Fibroblast of skin of right quadriceps (primary cell): ENCODE data around the gene ARFGEF3.

ENCODE experiments used
- DNase-seq: peaks from one replicate; pipeline ENCODE4 v3.0.0-alpha.2; 2013

The ARFGEF3 gene

DNA sequence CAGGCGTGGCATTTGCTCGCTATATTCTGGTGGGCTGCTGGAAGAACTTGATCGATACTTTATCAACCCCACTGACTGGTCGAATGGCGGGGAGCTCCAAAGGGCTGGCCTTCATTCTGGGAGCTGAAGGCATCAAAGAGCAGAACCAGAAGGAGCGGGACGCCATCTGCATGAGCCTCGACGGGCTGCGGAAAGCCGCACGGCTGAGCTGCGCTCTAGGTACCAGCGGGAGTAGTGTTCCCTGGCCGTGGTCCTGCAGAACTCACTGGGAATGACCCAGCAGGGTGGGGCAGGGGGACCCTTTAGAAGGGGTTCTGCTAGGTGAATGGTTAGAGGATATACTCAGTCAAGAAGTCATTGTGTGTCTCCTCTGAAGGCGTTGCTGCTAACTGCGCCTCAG is 125.0 kb downstream of the ARFGEF3 start:
- no peak for DNase-seq

DNA sequence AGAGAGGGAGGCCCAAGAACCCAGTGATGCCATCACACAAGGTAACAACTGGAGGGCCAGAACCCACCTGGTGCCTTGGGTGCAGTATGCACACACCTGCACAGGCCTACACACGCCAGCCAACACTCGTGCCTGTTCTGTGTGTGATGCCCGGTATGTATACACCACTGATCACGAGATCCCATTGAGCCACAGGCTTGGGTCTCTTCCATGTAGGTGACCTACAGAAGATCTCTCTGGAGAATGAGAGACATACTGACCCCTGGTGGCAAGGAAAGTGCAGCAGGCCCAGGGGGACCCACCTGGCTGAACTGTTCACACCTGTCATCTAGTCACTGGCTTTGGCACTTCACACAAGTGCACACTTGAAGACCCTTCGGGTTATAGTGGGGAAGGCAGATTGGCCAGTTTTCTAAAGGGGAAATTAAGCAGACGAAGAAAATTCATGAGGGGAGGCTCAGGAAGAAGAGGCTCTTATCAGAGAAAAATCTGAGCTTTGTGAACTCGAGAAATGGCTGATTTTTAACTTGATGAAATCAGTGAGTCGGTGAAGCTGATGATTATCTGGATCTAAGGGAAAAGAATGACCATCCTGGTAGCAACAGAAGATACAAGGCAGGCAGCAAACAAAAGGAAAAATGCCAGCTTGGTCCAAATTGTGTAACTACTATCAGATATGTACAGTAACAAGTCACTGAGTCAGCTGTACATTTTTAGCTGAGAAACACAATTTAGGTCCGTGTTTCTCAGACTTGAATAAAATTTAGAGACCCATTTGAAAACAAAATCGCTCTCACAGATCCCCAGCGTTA is 125.6 kb downstream of the ARFGEF3 start:
- DNase-seq = no peak

- DNase-seq = peak; percentile 79
Measured at GRCh38 chr6:138288428-138289085, 126.8 kb downstream of the ARFGEF3 start.

DNA sequence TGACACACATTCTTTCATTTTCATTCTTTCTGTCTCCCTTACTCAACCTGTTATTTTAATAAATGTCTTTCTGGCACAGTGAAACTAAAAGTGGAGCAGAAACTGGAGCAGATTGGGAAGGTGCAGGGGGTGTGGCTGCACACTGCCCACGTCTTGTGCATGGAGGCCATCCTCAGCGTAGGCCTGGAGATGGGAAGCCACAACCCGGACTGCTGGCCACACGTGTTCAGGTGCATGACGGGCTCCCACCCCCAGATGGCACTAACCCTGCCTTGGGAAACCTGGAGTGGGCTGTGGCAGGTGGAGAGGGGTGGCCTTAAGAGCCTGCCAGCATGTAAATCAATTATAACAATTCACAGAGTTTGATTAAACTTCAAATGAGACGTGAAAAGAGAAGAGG is 128.0 kb downstream of the ARFGEF3 start:
- no peak for DNase-seq

DNA sequence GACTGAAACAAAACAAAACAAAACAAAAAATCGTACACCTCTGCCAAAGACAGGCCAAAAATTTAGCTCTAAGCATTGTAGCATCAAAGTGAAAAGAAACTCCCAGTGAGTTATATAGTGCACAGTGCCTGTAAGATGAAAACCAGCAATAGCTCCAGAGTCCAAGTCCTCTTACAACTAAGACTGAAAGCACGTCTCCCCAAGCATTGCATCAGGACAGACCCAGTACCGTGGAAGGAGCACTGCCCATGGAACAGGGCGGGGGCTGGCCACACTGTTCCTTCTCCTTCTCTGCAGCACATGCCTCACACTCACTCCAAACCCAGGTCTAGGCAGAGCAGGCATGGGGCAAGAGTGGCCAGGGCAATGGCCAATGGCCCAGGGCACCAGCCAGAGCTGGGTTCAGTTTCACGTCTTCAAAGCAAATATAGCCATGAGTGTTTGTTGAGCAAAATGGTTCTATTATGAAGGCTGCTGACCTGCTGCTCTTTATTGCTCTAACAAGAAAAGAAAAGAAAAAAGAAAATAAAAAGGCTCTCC is 128.8 kb downstream of the ARFGEF3 start:
- no peak for DNase-seq

GRCh38 chr6:138291036-138291848 is 129.5 kb downstream of the ARFGEF3 start:
- no peak for DNase-seq

DNA sequence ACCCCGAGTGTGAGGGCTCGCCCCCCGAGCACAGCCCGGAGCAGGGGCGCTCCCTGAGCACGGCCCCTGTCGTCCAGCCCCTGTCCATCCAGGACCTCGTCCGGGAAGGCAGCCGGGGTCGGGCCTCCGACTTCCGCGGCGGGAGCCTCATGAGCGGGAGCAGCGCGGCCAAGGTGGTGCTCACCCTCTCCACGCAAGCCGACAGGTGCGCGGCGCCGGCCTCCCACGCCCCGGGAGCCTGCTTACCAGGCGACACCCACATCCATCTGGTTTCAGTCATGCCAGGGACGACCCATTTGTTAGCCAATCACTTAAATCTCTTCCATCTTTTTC is 130.1 kb downstream of the ARFGEF3 start:
- DNase-seq = no peak

- DNase-seq = no peak
Measured at GRCh38 chr6:138292482-138292881, 130.7 kb downstream of the ARFGEF3 start.

DNA sequence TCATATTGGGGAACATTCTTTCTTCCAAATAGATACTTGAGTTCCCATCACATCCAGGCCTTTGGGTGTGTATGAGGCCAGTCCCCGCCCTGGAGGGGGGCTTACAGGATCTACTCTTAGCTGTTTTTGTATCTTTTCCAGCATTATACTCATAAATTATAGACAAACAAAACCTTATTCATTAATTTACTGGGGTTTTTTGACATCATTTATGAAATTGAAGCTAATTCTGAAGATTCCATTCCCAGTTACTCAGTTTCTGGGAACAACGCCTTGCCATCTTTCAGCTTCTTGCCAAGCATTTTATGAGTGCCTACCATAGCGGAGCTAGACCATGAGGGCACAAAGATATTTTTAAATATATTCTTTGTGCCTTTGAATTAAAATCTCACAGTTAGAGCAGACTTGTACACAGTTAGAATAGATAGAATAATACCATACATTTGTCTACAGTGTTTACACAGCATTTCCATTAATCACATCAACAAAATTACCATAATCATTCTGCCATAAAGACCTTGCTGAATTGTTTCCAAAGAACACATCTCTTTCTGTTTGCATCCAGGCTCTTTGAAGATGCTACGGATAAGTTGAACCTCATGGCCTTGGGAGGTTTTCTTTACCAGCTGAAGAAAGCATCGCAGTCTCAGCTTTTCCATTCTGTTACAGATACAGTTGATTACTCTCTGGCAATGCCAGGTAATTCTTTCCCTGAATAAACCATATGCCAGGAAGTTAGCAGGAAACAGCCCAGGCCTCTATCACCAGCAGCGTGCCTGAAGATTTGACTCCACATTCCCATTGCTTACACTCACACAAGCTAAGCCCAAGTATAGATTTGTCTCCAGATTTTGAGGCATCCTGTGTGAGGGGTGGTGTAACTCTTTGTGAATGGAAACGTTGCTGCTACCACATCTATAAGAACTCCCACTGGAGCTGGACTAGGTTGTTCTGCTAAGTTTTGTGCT is 132.0 kb downstream of the ARFGEF3 start:
- no peak for DNase-seq

DNA sequence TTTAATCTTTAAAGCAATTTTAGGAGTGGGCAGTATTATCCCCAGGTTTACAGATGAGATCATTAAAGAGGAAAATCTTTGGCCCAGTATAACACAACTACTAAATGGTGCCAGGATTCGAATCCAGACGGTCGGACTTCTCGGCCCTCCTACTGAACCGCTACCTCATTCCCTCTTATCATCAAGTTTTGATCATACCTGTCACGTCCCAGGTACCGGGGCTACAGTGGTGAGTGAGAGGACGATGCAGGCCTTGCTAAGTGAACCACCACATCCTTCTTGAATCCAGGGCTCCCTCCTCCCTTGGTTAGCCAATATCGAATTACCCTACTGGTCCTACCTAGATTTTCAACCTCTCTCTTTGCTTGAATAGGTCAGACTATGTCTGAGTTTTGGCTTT is 134.6 kb downstream of the ARFGEF3 start:
- no peak for DNase-seq

GRCh38 chr6:138296786-138297185 is 135.0 kb downstream of the ARFGEF3 start:
- no peak for DNase-seq

DNA sequence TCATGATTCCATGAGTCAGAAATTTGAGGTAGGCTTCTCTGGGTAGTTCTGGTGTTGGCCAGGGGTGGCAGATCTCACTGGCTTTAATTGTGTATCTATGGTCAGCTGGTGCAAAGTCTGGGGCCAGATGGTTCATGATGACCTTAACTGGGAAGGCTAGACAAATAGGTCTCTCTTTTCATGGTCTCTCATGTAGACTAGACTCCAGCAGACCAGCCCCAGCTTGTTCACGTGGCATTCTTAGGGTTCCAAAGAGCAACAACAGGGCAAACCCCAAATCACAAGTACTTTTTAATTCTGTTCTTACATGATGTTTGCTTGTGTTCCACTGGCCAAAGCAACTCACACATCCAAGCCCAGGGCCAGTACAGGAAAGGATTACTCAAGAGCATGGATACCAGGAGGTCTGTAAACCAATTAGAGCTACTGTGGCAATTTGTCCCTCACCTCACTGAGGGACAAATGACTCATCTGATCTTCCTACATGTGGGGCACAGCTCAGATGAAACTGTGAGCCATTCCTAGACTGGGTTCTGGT is 136.1 kb downstream of the ARFGEF3 start:
- DNase-seq = no peak

DNA sequence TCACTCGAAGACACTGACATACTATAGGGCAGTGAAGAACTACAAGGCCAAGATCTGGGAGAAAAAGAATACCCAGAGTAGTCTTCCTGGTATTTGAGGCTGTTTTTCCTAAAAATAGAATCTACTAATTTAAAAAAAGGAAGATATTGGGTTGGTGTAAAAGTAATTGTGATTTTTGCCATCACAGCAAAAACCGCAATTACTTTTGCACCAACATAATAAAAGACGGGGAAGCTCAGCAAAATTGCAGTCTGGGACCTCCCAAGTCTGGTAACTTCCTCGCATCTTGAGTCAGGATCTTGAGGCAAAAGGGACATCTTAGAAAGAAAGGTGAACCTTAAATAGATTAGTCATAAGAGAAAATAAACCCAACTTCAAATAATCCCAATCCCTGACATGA is 138.7 kb downstream of the ARFGEF3 start:
- DNase-seq = no peak

DNA sequence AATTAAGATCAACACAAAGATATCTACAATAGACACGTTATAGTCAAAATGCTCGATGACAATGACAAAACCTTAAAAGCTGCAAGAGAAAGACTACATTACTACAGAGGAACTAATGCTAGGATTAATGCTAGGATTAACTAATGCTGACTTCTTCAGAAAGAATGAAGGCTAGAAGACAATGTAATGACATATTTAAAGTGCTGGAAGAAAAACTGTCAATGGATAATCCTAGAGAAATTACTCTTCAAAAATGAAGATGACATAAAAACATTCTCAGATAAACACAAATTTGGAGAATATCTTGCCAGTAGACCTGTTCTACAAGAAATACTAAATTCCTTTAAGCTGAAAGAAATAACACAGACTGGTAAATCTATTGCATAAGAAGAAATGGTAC is 140.8 kb downstream of the ARFGEF3 start:
- no peak for DNase-seq

- no peak for DNase-seq
Measured at GRCh38 chr6:138307352-138307751, 145.6 kb downstream of the ARFGEF3 start.

DNA sequence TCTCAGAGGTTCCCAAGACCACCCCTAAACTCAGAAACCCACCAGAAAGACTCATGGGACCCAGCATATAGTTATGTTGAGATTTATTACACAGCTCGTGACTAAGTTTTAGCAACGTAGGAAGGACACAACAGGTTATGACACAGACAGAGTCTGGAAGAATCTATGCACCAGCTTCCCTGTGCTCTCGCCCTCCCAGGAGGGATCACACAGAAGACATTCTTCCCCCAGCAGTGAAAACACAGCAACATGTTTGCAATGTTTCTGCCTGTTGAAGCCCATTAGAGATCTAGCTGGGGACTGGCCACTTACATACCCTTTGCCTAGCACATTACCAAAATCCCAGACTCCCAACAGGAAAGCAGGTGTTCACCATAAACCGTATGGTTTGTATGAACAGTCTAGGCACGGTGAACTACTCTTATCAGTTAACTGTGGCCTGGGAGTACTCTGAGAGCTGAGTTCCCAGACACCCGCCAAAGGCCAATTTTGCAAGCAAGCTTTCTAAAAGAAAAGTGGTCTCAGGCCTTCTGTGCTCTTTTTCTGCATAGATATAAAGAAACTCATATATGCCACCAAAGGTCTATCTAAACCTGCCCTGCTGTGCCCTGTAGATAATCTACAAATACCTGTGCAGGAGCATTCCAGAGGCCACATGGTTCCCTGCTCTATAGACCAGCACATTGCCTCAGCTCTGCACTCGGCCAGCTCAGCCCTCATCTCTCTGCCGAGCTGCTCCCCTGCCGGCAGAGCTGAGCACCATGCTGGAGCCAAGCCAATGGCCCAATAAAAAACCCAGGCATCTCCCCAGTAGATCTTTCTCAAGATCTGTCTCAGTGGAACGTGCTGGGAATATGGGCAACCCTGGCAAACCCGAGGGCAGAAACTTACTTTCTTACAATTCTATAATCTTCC is 146.3 kb downstream of the ARFGEF3 start:
- no peak for DNase-seq

DNA sequence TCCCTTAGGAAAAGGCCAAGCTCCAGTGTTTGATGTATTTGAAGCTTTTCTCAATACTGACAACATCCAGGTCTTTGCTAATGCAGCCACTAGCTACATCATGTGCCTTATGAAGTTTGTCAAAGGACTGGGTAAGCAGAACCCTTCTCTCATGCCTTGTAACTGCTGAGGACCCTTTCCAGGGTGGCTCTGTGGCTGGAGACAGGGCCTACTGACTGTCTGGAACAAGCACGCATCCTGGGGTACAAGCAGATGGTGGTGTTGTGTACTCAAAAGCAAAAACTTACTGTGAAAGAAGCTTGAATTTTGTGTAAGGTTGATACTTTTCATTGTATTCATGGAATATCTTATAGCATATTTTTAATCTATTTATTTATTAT is 147.0 kb downstream of the ARFGEF3 start:
- no peak for DNase-seq

DNA sequence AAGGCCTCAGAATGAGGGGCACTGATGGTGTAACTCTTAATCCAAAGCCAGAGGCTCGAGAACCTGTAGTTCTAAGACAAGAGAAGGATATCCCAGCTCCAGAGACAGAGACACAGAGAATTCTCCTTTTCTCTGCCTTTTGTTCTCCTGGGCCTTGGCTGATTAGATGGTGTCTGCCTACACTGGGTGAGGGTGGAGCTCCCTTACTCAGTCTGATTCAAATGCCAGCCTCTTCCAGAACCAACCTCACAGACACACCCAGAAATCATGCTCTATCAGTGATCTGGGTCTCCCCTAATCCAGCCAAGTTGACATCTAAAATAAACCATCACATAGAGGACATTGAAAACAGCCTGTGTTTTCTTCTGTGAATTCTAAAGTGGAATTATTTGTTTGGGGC is 148.0 kb downstream of the ARFGEF3 start:
- DNase-seq = no peak

DNA sequence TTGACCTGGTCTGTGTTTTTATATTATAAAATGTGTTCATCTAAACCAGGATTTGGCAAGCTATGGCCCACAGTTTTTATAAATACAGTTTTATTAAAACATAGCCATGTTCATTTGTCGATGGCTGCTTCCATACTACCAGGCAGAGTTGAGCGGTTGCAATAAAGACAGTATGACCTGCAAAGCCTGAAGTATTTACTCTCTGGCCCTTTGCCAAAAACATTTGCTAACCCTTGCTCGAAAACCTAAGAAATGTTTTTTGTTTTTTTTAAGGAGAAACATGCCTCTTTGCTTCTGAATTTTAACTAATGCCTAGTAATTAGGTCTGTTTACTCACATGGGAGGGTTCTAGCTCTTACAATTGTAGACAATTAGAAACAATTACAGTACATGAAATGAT is 148.6 kb downstream of the ARFGEF3 start:
- DNase-seq = no peak

DNA sequence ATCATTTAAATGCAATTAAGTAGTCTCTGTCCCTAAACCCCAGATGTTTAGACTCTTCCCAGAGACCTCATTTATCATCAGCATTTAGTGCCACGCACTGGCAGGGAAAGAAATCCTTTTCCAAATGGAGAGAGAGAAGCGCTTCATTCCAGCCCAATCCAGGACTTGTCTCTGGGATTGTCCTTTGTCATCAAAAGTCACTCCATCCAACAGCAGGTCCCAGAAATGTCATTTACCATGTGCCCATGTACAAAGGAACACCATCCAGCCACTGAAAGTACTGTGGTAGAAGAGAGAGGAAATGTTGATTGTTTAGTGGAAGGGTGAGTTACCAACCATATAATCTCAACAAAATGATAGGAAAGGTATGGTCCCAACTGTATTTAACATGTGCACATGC is 149.1 kb downstream of the ARFGEF3 start:
- DNase-seq = no peak

DNA sequence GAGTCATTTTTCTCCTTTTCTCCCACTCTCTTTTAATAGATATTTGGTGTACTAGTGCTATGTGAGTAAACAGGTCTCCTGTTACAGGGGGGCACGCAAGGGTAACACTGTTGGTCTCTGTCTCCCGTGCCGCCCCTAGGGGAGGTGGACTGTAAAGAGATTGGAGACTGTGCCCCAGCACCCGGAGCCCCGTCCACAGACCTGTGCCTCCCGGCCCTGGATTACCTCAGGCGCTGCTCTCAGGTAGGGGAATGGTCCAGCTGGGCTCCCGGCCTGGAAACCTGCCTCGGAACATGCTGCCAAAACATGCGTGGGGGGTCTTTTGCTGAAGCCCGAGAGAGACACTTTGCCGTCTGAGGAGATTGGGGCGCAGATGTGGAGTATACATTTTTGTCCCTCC is 149.5 kb downstream of the ARFGEF3 start:
- no peak for DNase-seq
